HG03280 (cell line): ENCODE measurements around the gene ASCL3.
A peak's percentile ranks its signal among the peaks of the same experiment; 100 is the strongest.
"Not testable (repeated sequence)": the region's sequence is repeated elsewhere in the genome, so short reads cannot be mapped to it uniquely, and the experiment has no call there.

Experiments
- ATAC-seq: cut with Tn5 transposase; IDR thresholded peaks from one replicate; pipeline ENCODE4 v1.9.1; 2021; ENCODE audit warnings: mild to moderate bottlenecking, moderate library complexity; ENCODE audit not compliant: unreplicated experiment

Gene ASCL3

DNA sequence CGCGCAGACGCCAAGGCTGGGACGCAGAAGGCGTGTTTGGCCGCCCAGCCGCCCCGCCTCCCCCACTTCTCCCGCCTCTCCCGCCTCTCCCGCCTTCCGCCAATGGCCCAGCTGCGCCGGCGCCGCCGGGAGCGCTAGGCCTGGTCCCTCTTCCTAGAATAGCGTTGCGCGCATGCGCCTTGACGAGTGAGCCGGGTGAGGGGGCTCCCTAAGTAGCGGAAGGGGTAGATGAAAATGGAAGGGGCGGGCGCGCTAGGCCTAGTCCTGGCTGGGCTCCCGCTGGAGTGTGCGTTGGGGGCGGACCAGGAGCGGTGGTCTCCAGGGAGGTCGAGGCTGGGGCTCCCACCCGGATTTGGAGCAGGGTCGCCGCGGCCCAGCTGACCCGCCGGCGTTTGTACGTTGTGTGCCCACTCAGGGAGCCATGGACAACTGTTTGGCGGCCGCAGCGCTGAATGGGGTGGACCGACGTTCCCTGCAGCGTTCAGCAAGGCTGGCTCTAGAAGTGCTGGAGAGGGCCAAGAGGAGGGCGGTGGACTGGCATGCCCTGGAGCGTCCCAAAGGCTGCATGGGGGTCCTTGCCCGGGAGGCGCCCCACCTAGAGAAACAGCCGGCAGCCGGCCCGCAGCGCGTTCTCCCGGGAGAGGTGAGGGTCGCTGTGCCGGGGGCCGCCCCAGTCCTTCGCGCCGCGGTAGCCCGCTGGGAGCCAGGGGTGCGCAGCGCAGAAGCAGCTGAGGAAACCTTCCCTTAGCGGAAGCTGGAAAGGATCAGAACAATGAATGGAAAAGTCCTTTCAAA lies 31.6 kb downstream of the ASCL3 start, which contains the start of gene AKIP1:
TSS of gene AKIP1 (plus strand) at position 161 of the 795 bp plus-strand sequence. CDS start at position 422, 261 bp downstream.
- ATAC-seq: peak; percentile 65

DNA sequence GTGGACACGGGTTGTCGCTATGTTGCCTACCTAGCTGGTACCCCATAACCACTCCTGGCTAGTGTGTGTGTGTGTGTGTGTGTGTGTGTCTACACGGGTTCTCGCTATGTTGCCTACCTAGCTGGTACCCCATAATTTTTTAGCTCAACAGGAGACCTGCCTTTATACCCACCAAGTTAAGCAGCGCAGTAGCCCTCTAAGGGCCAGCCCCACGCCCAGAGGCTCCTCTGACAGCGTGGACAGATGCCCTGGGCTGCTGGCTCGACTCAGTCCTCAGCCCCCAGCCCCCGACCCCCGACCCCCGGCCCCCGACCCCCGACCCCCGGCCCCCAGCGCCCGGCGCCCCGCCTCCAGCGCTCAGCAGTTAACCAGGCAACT lies 32.2 kb downstream of the ASCL3 start:
- ATAC-seq: peak; percentile 25

DNA sequence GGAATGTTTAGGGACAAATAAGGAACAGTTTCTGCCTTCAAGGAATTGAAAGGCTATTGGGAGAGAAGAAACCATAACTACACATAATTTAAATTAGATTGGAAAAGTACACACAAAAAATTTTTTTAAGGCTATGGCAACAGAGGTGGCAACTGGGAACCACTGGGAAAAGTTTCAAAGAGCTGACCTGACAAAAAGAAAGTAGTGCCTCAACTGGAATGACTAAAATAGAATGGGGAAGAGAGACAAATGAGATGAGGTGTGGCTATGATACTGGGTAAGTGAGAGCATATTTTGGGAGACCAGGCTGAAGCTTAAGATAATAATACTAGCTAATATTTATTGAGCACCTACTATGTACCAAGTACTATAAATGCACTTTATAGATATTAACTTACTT lies 34.7 kb downstream of the ASCL3 start:
- no peak for ATAC-seq

DNA sequence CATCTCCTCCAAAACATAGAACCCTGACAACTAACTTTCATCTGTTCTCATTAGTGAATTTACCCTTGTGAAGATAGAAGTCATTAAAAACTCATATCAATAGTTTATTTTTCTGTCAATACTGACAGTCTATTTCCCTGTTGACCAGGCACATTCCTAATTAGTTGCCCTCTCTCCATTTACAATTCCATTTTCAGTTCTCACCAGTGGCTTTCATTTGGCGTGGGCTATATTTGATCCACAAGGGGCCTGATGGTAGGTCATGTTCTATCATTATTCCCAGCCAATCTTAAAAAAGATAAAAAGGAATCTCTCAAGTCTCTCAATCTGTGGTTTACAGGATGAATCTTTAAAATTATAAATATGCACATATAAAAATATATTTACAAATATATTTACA lies 35.7 kb downstream of the ASCL3 start:
- no peak for ATAC-seq

DNA sequence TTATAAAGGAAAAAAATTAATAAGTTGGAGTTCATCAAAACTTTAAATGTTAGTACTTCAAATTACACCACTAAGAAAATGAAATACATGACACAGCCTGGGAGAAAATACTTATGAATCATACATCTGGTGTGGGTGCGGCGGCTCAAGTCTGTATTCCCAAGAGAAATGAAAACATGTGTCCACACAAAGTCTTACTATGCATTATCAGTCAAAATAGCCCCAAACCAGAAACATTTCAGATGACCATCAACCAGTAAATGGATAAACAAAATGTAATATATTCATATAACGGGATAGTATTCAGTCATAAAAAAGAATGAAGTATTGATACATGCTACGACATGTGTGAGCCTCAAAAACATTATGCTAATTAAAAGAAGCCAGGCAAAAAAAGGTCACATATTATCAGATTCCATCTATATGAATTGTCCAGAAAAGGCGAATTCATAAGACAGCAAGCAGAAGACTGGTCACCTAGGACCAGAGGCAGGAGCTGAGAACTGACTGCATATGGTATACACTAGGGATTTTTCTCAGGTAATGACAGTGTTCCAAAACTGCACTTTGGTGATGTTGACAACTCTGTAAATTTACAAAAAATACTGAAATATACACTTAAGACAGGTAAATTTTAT lies 37.2 kb downstream of the ASCL3 start:
- ATAC-seq: no peak

DNA sequence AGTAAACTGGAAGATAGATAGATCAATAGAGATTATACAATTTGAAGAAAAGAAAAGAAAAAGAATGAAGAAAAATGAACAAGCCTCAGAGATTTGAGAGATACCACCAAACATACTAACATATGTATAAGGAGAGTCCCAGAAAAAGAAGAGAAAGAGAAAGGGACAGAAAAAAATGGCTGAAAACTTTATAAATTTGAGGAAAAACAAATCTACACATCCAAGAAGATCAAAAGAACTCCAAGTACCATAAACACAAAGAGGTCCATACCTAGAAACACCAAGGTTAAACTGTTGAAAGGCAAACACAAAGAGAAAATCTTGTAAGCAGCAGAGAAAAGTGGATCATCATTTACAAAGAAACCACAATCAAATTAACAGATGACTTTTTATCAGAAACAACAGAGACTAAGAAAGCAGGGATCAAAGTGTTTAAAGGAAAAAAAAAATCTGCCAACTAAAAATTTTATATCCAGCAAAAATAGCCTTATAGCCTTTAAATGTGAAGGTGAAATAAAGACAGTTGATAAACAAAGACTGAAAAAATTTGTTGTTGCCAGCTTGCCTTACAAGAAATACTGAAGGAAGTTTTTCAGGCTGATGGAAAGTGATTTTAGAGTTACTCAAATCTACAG lies 43.6 kb downstream of the ASCL3 start:
- no peak for ATAC-seq

DNA sequence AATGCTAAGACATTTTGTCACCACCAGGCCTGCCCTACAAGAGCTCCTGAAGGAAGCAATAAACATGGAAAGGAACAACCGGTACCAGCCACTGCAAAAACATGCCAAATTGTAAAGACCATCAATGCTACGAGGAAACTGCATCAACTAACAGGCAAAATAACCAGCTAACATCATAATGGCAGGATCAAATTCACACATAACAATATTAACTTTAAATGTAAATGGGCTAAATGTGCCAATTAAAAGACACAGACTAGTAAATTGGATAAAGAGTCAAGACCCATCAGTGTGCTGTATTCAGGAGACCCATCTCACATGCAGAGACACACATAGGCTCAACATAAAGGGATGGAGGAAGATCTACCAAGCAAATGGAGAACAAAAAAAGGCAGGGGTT lies 51.6 kb downstream of the ASCL3 start:
- ATAC-seq: not testable (repeated sequence)
